HepG2 (cell line): ENCODE results near the gene SEC14L1. TPM values are rescaled to one million over a fixed set of nuclear protein-coding genes. Genes with fewer than 3 reads are reported as not detected.
A peak's percentile ranks its signal among the peaks of the same experiment; 100 is the strongest.

Experiments used
- IKZF1 ChIP-seq: fragments of 450-650 bp; IDR thresholded peaks from 2 replicates; pipeline ENCODE4 v1.7.1; 2016
- KDM2A ChIP-seq: sonication (generic); formaldehyde crosslinking; IDR thresholded peaks from 2 replicates; pipeline ENCODE4 v1.4.0; 2020; ENCODE audit warnings: low read depth, missing genetic modification reagents, borderline replicate concordance
- LRRFIP1 ChIP-seq: sonication (generic); formaldehyde crosslinking; conservative IDR thresholded peaks from 2 replicates; pipeline ENCODE4 v1.4.0; 2020; ENCODE audit warnings: missing genetic modification reagents
- MEF2D ChIP-seq: sonication (generic); formaldehyde crosslinking; IDR thresholded peaks from 2 replicates; pipeline ENCODE4 v1.5.1; 2020; ENCODE audit warnings: mild to moderate bottlenecking, missing genetic modification reagents
- MEIS2 ChIP-seq: sonication (generic); formaldehyde crosslinking; IDR thresholded peaks from 2 replicates; pipeline ENCODE4 v1.9.0; 2021; ENCODE audit warnings: mild to moderate bottlenecking, missing genetic modification reagents
- NFKBIZ ChIP-seq: IDR thresholded peaks from 2 replicates; pipeline ENCODE4 v1.6.1; 2018; ENCODE audit warnings: missing genetic modification reagents, missing compliant biosample characterization
- PHF20 ChIP-seq: sonication (generic); formaldehyde crosslinking; IDR thresholded peaks from 2 replicates; pipeline ENCODE4 v1.5.0; 2020; ENCODE audit warnings: mild to moderate bottlenecking, missing genetic modification reagents
- POLR2AphosphoS5 ChIP-seq: IDR thresholded peaks from 2 replicates; pipeline ENCODE4 v1.6.1; 2012; ENCODE audit warnings: low read depth, low read length
- SRSF4 ChIP-seq: fragments of 200-400 bp; formaldehyde crosslinking; IDR thresholded peaks from one replicate; pipeline ENCODE4 v1.6.1; 2018; ENCODE audit warnings: mild to moderate bottlenecking, low read depth, low read length, moderate library complexity; ENCODE audit not compliant: poor library complexity, severe bottlenecking
- ZBED4 ChIP-seq: sonication (generic); formaldehyde crosslinking; IDR thresholded peaks from 2 replicates; pipeline ENCODE4 v1.4.0; 2020; ENCODE audit warnings: missing genetic modification reagents, borderline replicate concordance
- ZNF143 ChIP-seq: sonication (generic); formaldehyde crosslinking; IDR thresholded peaks from 2 replicates; pipeline ENCODE4 v1.4.0; 2020; ENCODE audit warnings: missing genetic modification reagents
- ZNF234 ChIP-seq: sonication (generic); formaldehyde crosslinking; conservative IDR thresholded peaks from 2 replicates; pipeline ENCODE4 v1.5.1; 2020; ENCODE audit warnings: mild to moderate bottlenecking, missing genetic modification reagents
- ZNF296 ChIP-seq: sonication (generic); formaldehyde crosslinking; conservative IDR thresholded peaks from 2 replicates; pipeline ENCODE4 v1.5.0; 2020; ENCODE audit warnings: mild to moderate bottlenecking, missing genetic modification reagents
- ZNF34 ChIP-seq: sonication (generic); formaldehyde crosslinking; IDR thresholded peaks from 2 replicates; pipeline ENCODE4 v1.4.0; 2020; ENCODE audit warnings: mild to moderate bottlenecking, missing genetic modification reagents, borderline replicate concordance
- ZNF513 ChIP-seq: sonication (generic); formaldehyde crosslinking; conservative IDR thresholded peaks from 2 replicates; pipeline ENCODE4 v1.5.0; 2020; ENCODE audit warnings: missing genetic modification reagents
- ZNF605 ChIP-seq: sonication (generic); formaldehyde crosslinking; IDR thresholded peaks from 2 replicates; pipeline ENCODE4 v1.8.0; 2022; ENCODE audit warnings: mild to moderate bottlenecking, missing genetic modification reagents
- ZNF720 ChIP-seq: sonication (generic); formaldehyde crosslinking; IDR thresholded peaks from 2 replicates; pipeline ENCODE4 v1.4.0; 2020; ENCODE audit warnings: missing genetic modification reagents
- ZNF781 ChIP-seq: sonication (generic); formaldehyde crosslinking; IDR thresholded peaks from 2 replicates; pipeline ENCODE4 v1.5.1; 2020; ENCODE audit warnings: borderline replicate concordance, mild to moderate bottlenecking, missing genetic modification reagents; ENCODE audit errors: not compliant biosample characterization
- ZNF816 ChIP-seq: sonication (generic); formaldehyde crosslinking; IDR thresholded peaks from 2 replicates; pipeline ENCODE4 v1.8.0; 2022; ENCODE audit warnings: missing genetic modification reagents, mild to moderate bottlenecking, borderline replicate concordance
- ZSCAN29 ChIP-seq: sonication (generic); formaldehyde crosslinking; conservative IDR thresholded peaks from 2 replicates; pipeline ENCODE4 v1.4.0; 2020; ENCODE audit warnings: mild to moderate bottlenecking, missing genetic modification reagents
- ZUFSP ChIP-seq: sonication (generic); formaldehyde crosslinking; IDR thresholded peaks from 2 replicates; pipeline ENCODE4 v1.9.0; 2021; ENCODE audit warnings: missing genetic modification reagents, mild to moderate bottlenecking, borderline replicate concordance
- polyA plus RNA-seq, 8 experiments: library from polyadenylated mRNA; depleted of rRNA in 3 of 8; stranded (reverse) in 7 of 8; unstranded in 1 of 8; fragments of >200 nt; fragmentation: Illumina TruSeq in 4 of 8; extraction: Trizol in 4 of 8; gene quantifications; 2 replicates each; pipeline versions ENCODE4 v1.2.1 to v1.2.3, GENCODE V29; 2011 to 2016; ENCODE audit warnings: low read depth in 4 of 8, missing spikeins in 1 of 8, mixed read lengths in 1 of 8; ENCODE audit not compliant: insufficient read depth in 1 of 8
- total RNA-seq, 5 experiments: library from RNA; depleted of rRNA; stranded (reverse); fragments of >200 nt; fragmentation: Illumina TruSeq; extraction: Trizol; gene quantifications; 2 replicates each; pipeline ENCODE4 v1.2.3, GENCODE V29; 2016; ENCODE audit warnings: low read depth in 1 of 5

SEC14L1 gene
- total and polyA plus RNA-seq, 2 of the 13 experiments (the other 11 are each of a cell fraction or from before 2014, with no cell fraction given), result 26.3 to 43.9 TPM

GRCh38 chr17:77208217-77208808, 67.5 kb downstream of the SEC14L1 start (continued):
- TF ChIP-seq ZNF234 (CRISPR knock-in tag) (no peak; the same call in 1 of the 2 replicates), ZNF34 (CRISPR knock-in tag) (no peak), MEIS2 (CRISPR knock-in tag) (peak; percentile 80), NFKBIZ (CRISPR knock-in tag) (peak; percentile 42; the same call in 1 of the 2 replicates), KDM2A (CRISPR knock-in tag) (peak; percentile 53; the same call in 1 of the 2 replicates), ZNF720 (no peak), SRSF4 (no peak), ZNF781 (CRISPR knock-in tag) (peak; percentile 57), ZSCAN29 (CRISPR knock-in tag) (no peak), ZNF296 (CRISPR knock-in tag) (no peak), ZUFSP (CRISPR knock-in tag) (no peak), LRRFIP1 (CRISPR knock-in tag) (no peak), POLR2AphosphoS5 (0 out of 2 replicates have a peak, but pooled peaks have one; percentile 34), ZNF143 (CRISPR knock-in tag) (no peak), ZNF605 (no peak; the same call in 1 of the 2 replicates), ZNF816 (CRISPR knock-in tag) (peak; percentile 47; the same call in 1 of the 2 replicates), PHF20 (CRISPR knock-in tag) (no peak), MEF2D (no peak), ZBED4 (peak; percentile 48; the same call in 1 of the 2 replicates), ZNF513 (CRISPR knock-in tag) (no peak), IKZF1 (no peak)
